Stimulated activated CD4-positive, alpha-beta T cell treated with anti-CD3 and anti-CD28 coated beads, Interleukin-4, amount 100 ng/mL, for 24 hours (primary cell): ENCODE results near the gene LTB.

Experiments
- DNase-seq: peaks from one replicate; pipeline ENCODE4 v3.0.0-alpha.2; 2020

The LTB gene, protein sequence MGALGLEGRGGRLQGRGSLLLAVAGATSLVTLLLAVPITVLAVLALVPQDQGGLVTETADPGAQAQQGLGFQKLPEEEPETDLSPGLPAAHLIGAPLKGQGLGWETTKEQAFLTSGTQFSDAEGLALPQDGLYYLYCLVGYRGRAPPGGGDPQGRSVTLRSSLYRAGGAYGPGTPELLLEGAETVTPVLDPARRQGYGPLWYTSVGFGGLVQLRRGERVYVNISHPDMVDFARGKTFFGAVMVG

DNA sequence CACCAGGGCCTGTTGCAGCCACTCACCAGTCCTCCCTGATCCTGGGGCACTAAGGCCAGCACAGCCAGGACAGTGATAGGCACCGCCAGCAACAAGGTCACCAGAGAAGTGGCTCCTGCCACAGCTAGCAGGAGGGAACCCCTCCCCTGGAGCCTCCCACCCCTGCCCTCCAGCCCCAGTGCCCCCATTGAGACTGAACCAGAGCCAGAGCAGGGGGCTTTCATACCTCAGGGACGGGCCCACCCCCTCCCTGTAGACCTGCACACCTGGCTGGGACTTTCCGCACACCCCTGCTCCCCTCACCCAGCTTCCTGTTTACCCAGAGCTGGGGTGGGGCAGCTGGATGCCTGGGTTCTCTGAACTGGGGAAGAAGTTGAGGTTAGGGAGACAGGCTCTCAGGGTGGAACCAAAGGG is at the start of gene LTB:
LTB (minus strand) TSS at position 195 of the 414 bp plus-strand sequence; CDS start at position 188, 7 bp downstream.
- peak; percentile 48 for DNase-seq

DNA sequence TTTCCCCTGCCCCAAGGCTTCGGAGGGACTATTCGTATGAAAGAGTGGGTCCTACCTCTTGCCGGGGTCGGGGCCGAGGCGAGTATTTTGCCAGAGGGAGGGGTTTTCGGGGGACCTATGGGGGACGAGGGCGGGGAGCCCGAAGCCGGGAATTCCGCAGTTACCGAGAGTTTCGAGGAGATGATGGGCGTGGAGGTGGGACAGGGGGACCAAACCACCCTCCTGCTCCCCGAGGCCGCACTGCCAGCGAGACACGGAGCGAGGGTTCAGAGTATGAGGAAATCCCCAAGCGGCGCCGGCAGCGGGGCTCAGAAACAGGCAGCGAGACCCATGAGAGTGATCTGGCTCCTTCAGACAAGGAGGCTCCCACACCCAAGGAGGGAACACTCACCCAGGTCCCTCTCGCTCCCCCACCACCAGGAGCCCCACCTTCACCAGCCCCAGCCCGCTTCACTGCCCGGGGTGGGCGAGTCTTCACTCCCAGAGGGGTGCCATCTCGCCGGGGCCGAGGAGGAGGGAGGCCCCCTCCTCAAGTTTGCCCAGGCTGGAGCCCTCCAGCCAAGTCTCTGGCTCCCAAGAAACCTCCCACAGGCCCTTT is 49.6 kb upstream of the LTB start:
- no peak for DNase-seq

DNA sequence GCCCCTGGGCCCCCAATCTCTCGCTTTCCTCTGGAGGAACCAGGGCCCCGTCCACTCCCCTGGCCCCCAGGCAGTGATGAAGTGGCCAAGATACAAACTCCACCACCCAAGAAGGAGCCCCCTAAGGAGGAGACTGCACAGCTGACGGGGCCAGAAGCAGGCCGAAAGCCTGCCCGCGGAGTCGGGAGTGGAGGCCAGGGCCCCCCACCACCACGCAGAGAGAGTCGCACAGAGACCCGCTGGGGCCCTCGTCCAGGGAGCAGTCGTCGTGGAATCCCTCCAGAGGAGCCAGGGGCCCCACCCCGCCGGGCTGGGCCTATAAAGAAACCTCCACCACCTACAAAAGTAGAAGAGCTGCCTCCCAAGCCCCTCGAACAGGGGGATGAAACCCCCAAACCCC is 49.0 kb upstream of the LTB start:
- no peak for DNase-seq

DNA sequence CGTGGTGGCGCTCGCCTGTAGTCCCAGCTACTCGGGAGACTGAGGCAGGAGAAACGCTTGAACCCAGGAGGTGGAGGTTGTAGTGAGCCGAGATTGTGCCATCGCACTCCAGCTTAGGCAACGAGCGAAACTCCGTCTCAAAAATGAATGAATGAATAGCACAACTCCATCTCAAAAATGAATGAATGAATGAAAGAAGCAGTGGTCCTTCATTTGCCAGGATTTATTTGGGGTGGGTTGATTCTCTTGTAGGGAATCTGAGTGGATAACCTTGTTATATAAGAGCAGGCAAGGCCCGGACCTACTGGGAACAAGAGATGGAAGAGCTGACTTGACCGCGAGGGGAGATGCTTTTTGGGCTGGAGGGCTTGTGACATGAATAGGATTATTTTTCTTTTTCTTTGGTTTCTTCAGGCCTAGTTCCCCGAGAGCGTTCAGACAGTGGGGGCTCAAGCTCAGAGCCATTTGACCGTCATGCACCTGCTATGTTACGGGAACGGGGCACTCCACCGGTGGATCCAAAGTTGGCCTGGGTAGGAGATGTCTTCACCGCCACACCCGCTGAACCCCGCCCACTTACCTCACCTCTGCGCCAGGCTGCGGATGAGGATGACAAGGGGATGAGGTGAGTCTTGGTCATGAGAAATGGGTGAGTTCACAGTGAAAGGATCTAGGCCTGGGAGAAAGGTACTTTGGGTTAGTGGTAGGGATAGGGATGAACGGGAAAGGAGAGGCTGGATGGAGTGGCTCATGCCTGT is 48.1 kb upstream of the LTB start:
- DNase-seq, result no peak

DNA sequence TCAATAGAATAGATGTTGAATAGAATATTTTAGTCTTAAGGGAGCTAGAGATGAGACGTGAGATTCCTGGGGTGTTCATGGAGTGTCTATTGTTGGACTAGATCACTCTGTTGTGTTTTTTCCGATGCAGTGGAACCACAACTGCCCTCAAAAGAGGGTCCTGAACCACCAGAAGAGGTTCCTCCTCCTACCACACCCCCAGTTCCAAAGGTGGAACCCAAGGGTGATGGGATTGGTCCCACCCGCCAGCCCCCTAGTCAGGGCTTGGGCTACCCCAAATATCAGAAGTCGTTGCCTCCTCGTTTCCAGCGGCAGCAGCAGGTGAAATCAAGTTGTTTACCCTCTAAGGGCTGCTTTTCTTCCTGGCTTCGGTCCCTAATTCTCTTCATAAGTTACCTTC is 46.8 kb upstream of the LTB start:
- DNase-seq, result no peak

DNA sequence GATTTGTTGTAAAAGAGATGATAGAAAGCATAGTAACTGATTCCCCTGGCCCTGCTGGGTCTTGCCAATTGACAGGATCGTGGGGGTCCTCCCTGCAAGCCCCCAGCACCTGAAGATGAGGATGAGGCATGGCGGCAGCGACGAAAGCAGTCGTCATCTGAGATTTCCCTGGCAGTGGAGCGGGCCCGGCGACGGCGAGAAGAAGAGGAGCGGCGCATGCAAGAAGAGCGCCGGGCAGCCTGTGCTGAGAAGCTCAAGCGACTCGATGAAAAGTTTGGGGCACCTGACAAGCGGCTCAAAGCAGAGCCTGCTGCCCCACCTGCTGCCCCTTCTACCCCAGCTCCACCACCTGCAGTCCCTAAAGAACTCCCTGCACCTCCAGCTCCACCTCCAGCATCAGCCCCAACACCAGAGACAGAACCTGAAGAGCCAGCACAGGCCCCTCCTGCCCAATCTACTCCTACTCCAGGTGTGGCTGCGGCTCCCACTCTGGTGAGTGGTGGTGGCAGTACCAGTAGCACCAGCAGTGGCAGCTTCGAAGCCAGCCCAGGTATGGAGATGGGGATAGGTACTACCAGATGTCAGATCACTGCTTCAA is 45.6 kb upstream of the LTB start:
- DNase-seq, result no peak

DNA sequence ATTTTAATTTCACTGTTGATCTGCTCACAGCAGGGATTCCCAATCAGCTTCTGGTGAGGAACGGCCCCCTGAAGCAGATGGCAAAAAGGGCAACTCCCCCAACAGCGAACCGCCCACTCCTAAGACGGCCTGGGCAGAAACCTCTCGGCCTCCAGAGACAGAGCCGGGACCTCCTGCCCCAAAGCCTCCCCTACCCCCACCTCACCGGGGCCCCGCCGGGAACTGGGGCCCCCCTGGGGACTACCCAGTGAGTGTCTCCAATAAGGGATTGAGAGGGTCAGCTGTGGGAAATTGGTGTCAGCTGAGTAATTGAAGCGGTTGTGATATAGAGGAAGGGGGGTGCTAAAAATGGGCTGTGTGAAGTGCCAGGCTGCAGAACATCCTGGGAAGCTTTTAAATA is 44.7 kb upstream of the LTB start:
- no peak for DNase-seq

DNA sequence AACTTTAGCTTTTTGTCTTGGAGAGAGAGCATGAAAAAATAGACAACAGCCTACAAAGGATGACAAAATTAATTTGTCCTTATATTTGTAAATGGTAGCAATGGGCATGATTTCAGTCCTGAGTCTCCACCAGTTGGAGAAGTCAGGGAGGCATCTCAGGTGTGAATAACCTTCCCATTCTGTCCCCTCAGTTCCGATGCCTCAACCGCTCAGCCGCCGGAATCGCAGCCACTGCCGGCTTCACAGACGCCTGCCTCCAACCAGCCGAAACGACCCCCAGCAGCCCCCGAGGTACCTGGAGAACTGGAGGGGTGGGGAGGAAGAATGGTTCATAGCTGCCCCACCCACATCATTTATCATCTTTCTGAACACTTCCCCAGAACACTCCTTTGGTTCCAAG is 41.8 kb upstream of the LTB start:
- no peak for DNase-seq

DNA sequence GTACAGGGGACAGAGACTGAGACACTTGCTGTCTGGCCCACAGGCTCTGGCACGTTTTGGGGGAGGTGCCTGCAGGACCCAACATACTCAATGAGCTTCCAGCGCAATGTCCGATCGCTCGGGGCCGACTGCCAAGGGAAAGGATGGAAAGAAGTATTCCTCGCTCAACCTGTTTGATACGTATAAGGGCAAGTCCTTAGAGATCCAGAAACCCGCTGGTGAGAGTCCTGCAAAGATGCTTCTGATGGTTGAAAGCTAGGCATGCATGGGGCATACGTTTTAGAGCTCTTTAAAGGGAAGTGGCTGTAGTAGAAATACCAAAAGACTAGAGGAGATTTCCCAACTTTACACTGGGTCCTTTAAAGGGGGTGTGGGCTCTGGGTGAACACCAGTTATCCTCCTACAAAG is 40.5 kb upstream of the LTB start:
- DNase-seq, result no peak

DNA sequence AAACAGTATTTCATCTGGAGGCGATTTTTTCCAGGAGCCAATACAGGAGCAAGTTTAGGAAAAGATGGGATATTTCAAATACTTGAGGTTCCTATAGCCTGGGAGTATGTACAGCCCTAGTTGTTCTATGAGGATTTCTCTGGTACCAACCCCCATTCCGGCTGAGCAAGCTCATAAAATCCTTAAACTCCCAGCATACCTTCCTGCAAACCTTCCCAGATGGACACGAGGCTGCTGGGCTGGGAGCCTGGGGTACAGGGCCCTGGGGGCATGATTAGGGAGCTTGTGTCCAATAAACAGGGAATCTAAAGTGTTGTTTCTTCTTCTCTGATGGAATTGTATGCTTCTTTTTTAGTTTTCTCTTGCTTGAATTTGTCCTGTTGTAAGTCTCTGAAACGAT is 39.8 kb upstream of the LTB start:
- DNase-seq, result no peak

DNA sequence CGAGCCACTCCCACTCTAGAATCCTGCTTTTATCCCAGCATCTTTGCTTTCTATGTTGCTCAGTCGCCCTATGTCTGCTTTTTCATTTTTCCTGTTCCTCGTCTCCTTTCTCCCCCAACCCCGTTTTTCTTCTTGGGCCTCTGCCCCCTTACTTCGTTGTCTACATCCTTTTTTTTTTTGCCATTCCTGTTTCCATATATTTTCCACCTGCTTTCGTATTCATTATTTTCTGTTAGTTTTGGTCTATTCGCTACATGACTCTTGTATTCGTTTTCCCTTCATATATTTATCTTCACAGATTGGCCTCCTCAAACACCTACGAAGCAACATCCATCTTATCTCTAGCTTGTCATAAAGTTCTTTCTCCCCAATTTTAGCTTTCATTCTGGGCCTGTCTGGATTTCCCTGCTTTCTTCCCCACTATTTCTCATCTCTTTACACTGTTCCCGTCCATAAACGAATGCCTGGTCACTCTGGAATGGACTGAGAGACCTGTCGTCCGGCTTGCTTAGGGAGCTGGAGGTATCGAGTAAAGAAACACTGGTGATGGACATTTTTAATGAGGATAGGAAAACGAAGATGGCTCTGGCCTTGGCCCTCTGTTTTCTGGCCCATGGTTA is 39.2 kb upstream of the LTB start:
- no peak for DNase-seq

DNA sequence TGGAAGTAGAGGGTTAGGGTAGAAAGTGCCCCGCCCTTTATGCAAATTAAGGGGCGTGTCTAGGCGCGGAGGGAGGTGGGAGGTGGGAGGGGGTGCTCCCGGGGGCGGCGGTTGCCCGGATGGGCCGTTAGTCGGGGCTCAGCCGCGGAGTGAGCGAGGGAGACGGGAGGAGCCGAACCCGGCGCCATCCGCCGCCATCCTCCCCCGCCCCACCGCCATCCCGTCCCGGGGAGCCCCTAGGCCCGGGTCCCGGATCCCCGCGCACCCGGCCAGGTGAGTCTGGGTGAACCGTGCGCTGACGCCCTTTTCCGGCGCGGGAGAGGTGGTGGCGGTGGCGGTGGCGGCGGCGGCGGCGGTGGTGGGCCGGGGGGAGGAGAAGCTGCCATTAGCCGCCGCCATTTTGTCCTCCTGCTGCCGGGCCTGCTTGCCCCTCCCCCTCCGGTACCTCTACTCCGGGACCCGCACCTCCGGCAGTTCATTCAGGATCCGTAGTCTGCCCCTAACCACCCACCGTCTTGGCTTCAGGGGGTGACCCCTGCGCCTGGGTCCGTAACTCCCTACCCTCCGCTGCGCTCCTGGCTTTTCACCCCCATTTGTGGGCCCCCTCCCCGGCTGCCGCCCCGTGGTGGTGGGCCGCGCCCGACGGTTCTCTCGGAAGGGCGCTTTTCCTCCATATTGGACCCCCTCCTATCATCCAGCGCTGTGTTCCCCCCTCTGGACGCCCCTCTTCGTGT is 38.5 kb upstream of the LTB start, which contains the start of gene PRRC2A:
PRRC2A (plus strand) TSS at position 130 of the 734 bp plus-strand sequence. CDS start 2,075 bp downstream, outside the sequence.
- peak; percentile 96 for DNase-seq

DNA sequence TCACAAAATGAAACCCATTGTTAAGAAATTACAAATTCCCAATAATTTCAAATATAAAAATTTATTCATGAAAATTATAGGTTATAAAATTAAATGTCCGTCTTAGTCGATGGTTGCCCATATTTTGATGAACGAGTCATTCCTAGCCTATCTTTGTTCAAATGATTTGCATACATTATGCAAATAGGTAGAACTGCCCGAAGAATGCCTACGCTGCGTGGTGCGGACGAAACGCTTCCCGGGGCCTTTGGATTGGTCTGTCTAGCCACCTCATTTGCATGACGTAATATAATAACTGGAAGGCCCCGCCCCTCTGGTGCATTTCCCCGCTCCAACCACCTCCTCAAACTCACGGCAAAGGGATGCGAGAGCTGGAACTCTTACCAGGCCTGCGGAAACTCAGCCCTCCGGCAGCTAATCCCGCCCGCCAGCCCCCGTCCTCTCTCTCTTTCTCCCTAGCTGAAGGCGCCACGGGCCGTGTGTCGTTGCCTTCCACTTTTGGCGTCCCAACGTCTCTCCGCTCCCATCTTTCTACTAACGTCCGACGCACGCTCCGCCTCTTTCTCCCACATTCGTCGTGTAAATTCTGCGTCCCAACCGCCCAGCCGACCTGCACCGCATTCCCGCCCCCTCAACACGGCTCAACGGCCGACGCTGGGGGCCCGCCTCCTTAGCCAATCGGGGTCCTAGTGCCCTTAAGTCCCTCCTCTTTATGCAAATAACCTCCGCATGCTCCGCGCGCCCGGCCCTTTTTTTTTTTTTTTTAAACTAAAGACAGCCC is 37.8 kb upstream of the LTB start:
- DNase-seq, result peak; percentile 98

DNA sequence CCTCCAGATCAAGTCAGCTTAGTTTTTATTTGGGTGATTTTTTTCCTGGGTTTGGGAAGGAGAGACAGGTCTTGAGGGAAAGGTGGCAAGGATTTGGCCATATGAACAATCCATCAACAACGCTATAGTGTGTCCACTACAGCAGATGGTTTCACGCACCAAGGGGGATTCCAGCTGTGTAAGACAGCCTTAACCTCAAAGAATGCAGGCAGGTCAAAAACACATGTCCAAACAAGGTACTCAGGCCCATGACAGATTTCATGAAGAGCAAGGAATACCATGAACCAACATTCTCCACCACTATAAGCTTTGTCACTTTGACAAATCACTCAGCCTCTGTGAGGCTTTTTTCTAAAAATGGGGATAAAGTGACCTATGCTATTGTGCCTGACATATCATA is 34.8 kb upstream of the LTB start:
- no peak for DNase-seq

DNA sequence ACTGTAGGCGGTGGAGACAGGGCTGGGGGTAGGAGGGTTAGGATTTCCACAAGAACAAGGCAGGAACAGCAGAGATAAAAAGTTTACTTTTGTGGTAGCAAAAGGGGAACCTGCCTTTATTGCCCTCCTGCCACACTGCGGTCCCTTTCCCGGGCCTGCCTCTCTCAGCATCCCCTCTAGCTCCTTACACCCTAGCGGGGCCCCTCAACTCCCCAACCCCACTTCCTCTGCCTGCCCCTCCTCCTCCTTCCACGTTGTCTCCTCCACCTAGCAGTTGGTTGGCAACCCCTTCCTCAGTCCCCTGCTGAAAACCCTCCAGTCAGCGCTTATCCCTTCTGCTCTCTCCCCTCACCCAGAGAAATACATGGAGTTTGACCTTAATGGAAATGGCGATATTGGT is 33.5 kb upstream of the LTB start:
- DNase-seq, result no peak

DNA sequence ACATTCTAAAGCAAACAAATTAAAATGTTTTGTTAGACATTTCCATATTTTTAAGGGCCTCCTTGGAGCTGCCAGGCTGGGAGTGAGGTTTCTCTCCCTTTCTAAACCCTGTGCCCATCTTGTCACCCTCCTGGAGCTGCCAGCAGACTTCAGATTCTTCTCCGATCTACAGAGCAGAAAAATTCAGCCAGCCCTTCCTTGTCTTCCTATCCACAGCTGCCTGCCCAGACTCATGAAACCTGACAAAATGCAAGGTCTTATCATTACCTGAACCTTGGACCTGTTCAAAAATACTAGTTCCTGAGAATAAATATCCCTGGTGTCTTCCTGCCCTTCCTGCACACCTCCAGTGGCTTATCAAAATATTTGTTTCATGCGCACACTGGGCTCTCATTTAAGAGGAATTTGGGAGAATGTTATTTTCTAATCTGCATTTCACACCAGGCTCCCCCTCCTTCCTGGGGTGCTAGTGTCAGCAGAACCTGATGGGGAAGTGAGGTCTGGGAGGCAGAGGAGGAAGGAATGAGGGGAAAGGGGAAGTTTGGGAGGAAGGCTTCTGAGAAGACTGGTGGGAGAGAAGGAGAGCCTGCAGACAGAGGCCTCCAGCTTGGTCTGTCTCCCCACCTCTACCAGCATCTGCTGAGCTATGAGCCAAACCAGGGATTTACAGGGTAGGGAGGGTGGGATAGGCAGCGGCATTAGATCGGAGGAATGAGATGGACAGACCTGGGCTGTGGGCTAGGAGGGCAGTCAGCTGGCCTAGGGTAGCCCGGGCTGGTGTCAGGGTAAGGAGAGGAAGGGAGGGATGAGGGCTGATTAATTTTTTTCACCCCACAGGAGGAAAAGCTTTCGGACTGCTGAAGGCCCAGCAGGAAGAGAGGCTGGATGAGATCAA is 32.7 kb upstream of the LTB start, which contains the start of gene AIF1:
AIF1 (plus strand) TSS at position 551 of the 895 bp plus-strand sequence; CDS start at position 647, 96 bp downstream.
- DNase-seq, result no peak

DNA sequence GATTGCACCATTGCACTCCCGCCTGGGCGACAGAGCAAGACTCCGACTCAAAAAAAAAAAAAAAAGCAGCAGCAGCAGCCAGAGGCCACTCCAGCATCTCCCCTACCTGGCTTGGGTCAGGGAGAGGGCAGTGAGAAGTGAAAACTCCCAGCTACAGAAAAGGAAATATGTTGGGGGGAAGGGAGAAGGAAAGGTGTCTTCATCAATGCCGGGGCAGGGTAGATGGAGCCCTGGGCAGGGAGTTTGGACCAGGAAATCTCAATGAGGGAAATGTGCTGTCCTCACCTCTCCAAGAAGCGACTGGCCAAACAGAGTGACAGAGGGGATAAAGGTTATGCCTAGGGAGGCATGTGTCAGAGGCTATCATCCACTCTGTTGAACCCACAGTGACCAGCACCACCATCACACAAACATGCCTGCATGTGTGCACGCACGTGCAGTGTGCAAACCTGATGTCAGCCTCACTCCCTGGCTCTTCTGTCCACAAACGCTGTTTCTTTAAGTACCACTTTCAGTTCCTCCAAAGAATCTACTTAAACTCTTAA is 31.9 kb upstream of the LTB start:
- DNase-seq, result no peak

DNA sequence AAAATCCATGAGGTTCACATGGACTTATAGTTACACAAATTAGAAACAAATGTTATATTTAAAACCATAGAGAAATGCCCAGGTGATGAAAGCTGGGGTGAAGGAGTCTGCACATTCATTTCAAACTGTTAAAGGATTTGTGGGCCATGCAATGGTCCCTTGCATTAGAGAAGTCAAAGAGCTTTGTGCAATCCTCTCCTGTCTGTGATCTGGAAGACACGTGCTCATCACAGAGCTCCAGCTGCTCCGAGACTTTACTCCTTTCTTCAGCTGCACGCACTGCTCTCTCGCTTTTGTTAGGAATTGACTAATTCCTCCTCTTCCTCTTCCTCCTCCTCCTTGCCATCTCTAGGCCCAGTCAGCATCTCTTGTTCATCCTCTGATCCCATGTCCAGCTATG is 28.7 kb upstream of the LTB start:
- DNase-seq, result no peak

DNA sequence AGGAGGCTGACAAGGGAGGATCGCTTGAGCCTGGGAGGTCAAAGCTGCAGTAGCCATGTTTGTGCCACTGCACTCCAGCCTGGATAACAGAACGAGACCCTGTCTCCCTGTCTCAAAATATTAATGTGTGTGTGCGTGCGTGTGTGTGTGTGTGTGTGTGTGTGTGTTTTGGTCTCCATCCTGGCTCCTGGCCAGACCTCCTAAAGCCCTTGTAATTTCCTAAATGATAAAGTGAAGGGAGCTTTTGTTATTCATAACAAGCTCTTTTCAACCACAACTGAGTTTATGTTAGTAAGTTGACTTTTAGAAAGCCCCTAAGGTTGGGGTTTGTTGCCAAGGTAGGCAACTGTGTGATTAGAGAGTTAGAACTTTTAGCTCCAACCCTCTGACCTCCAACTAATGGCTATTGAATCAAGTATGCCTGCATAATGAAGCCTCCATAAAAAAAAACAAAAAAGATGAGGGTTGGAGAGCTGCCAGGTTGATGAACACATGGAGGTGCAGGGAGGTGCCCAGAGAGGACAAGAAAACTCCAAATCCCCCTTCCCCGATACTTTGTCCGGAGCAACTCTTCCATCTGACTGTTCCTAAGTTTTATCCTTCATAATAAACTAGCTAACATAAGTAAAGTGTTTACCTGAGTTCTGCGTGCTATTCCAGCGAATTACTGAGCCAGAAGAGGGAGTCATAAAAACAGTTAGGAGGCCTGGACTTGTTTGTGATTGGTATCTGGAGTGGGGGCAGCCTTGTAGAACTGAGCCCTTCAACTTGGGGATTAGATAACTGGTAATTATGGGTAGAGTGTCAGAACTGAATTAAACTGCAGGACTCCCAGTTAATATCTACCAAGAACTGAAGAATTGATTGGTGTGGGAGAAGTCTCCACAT is 27.5 kb upstream of the LTB start:
- DNase-seq, result no peak
